Large intestine (tissue), 3 donors: ENCODE data around the gene SPAG9. TPM values are rescaled to one million over a fixed set of nuclear protein-coding genes. Genes with fewer than 3 reads are reported as not detected.
A peak's percentile ranks its signal among the peaks of the same experiment; 100 is the strongest.

Source experiments
- DNase-seq, 2 donors: peaks; one replicate each; pipeline versions ENCODE4 v3.0.0 to v3.0.0-alpha.2; 2013
- H3K27ac ChIP-seq: one replicate; pipeline ENCODE4 v1.5.1; 2013; ENCODE audit warnings: low read length
- H3K27me3 ChIP-seq: 2 replicates; pipeline ENCODE4 v1.6.1; 2013; ENCODE audit warnings: low read length; ENCODE audit not compliant: control insufficient read depth, insufficient read depth
- H3K36me3 ChIP-seq: 2 replicates; pipeline ENCODE4 v1.6.1; 2013; ENCODE audit warnings: low read length; ENCODE audit not compliant: control insufficient read depth, insufficient read depth
- H3K4me1 ChIP-seq: one replicate; pipeline ENCODE4 v1.6.1; 2013; ENCODE audit warnings: low read length; ENCODE audit not compliant: control insufficient read depth, insufficient read depth
- H3K4me3 ChIP-seq: one replicate; pipeline ENCODE4 v1.5.1; 2013; ENCODE audit warnings: low read length
- H3K9me3 ChIP-seq: one replicate; pipeline ENCODE4 v1.6.1; 2013; ENCODE audit warnings: mild to moderate bottlenecking, low read depth, low read length, moderate library complexity; ENCODE audit not compliant: control insufficient read depth
- WGBS: methylation state at CpG from one replicate; pipeline ENCODE4 v1.1.5; 2013; ENCODE audit warnings: low lambda C conversion rate; ENCODE audit not compliant: insufficient coverage; 5-methylcytosine and 5-hydroxymethylcytosine counted together
- polyA plus RNA-seq: library from polyadenylated mRNA; unstranded; fragments of 120-200 nt; gene quantifications from one replicate; pipeline ENCODE4 v1.2.1, GENCODE V29; 2013

Gene SPAG9
- polyA plus RNA-seq, 1 donor = 68.2 TPM

GRCh38 chr17:51155416-51155815, 34.7 kb upstream of the SPAG9 start:
- H3K4me1 ChIP-seq = no peaks in the 10 kb centered on the region
- no CpG with 5 or more reads among the region's 8 CpGs for WGBS

GRCh38 chr17:51154176-51154575, 33.5 kb upstream of the SPAG9 start:
- H3K27me3 ChIP-seq = no peaks in the 10 kb centered on the region
- DNase-seq = peak in 1 of 2 donors; percentile 26
- WGBS = no CpG with 5 or more reads among the region's 6 CpGs
- H3K27ac ChIP-seq = no peak overlapping the region
- H3K4me1 ChIP-seq = no peaks in the 10 kb centered on the region
- no peaks in the 10 kb centered on the region for H3K9me3 ChIP-seq
- H3K4me3 ChIP-seq = peak overlapping the region; percentile 83
- peaks cover 9% of the 10 kb centered on the region for H3K36me3 ChIP-seq

More at GRCh38 chr17:51155416-51155815, 34.7 kb upstream of the SPAG9 start:
- DNase-seq = no peak
- no peaks in the 10 kb centered on the region for H3K9me3 ChIP-seq
- H3K27ac ChIP-seq = no peak overlapping the region
- no peaks in the 10 kb centered on the region for H3K27me3 ChIP-seq
- H3K4me3 ChIP-seq = no peak overlapping the region
- peaks cover 13% of the 10 kb centered on the region for H3K36me3 ChIP-seq

GRCh38 chr17:51153210-51154072, 32.8 kb upstream of the SPAG9 start, which contains the start of gene NME1:
Gene NME1, plus strand, starts transcription at chr17:51153559. Its CDS starts 2,096 bp downstream, at chr17:51155655.
- Histone ChIP-seq H3K27me3 (no peaks in the 10 kb centered on the region), H3K4me1 (no peaks in the 10 kb centered on the region), H3K27ac (peak within 1 kb of the TSS; percentile 83), H3K9me3 (no peaks in the 10 kb centered on the region), H3K4me3 (peak within 1 kb of the TSS; percentile 83), H3K36me3 (peaks cover 9% of the 10 kb centered on the region)
- 0% methylated on average over 4 of the region's 60 CpGs for WGBS
- DNase-seq = peak; percentile 99

GRCh38 chr17:51152766-51153209, 32.1 kb upstream of the SPAG9 start:
- Histone ChIP-seq H3K4me1 (no peaks in the 10 kb centered on the region), H3K9me3 (no peaks in the 10 kb centered on the region), H3K36me3 (peaks cover 8% of the 10 kb centered on the region), H3K27me3 (no peaks in the 10 kb centered on the region), H3K27ac (peak overlapping the region; percentile 83), H3K4me3 (peak overlapping the region; percentile 32)
- 31% methylated on average over 2 of the region's 8 CpGs for WGBS
- no peak for DNase-seq

GRCh38 chr17:51150932-51151331, 30.3 kb upstream of the SPAG9 start:
- DNase-seq = no peak
- Histone ChIP-seq H3K4me1 (peaks cover 8% of the 10 kb centered on the region), H3K36me3 (no peaks in the 10 kb centered on the region), H3K9me3 (no peaks in the 10 kb centered on the region), H3K27me3 (no peaks in the 10 kb centered on the region), H3K4me3 (no peak overlapping the region), H3K27ac (no peak overlapping the region)
- WGBS = 69% methylated on average over 2 of the region's 5 CpGs

- H3K4me3 ChIP-seq = no peak overlapping the region
- no CpG with 5 or more reads among the region's 2 CpGs for WGBS
- no peak overlapping the region for H3K27ac ChIP-seq
- H3K4me1 ChIP-seq = peaks cover 19% of the 10 kb centered on the region
- H3K36me3 ChIP-seq = no peaks in the 10 kb centered on the region
- H3K27me3 ChIP-seq = no peaks in the 10 kb centered on the region
- DNase-seq = no peak
- H3K9me3 ChIP-seq = no peaks in the 10 kb centered on the region
These were observed 28.5 kb upstream of the SPAG9 start for GRCh38 chr17:51149163-51149562.

GRCh38 chr17:51147650-51148049, 27.0 kb upstream of the SPAG9 start:
- Histone ChIP-seq H3K9me3 (no peaks in the 10 kb centered on the region), H3K4me3 (no peak overlapping the region), H3K4me1 (peaks cover 25% of the 10 kb centered on the region), H3K27me3 (no peaks in the 10 kb centered on the region), H3K36me3 (no peaks in the 10 kb centered on the region), H3K27ac (no peak overlapping the region)
- WGBS = no CpG with 5 or more reads among the region's 4 CpGs
- no peak for DNase-seq

- DNase-seq = peak in 1 of 2 donors; percentile 35
- peak overlapping the region; percentile 29 for H3K27ac ChIP-seq
- WGBS = no CpG with 5 or more reads among the region's 6 CpGs
These were observed 23.8 kb upstream of the SPAG9 start for GRCh38 chr17:51144266-51145022.

GRCh38 chr17:51142597-51142996, 21.9 kb upstream of the SPAG9 start:
- Histone ChIP-seq H3K36me3 (no peaks in the 10 kb centered on the region), H3K9me3 (no peaks in the 10 kb centered on the region), H3K4me3 (no peak overlapping the region), H3K27ac (no peak overlapping the region), H3K27me3 (no peaks in the 10 kb centered on the region), H3K4me1 (peaks cover 40% of the 10 kb centered on the region)
- no peak for DNase-seq
- 100% methylated on average over 2 of the region's 2 CpGs for WGBS

More at GRCh38 chr17:51144266-51145022, 23.8 kb upstream of the SPAG9 start:
- peaks cover 36% of the 10 kb centered on the region for H3K4me1 ChIP-seq
- H3K4me3 ChIP-seq = no peak overlapping the region
- H3K9me3 ChIP-seq = no peaks in the 10 kb centered on the region
- H3K36me3 ChIP-seq = no peaks in the 10 kb centered on the region
- H3K27me3 ChIP-seq = no peaks in the 10 kb centered on the region

- Histone ChIP-seq H3K4me1 (peaks cover 31% of the 10 kb centered on the region), H3K9me3 (no peaks in the 10 kb centered on the region), H3K36me3 (no peaks in the 10 kb centered on the region), H3K27ac (no peak overlapping the region), H3K27me3 (no peaks in the 10 kb centered on the region), H3K4me3 (no peak overlapping the region)
- WGBS = no CpG with 5 or more reads among the region's 3 CpGs
- no peak for DNase-seq
These were observed 15.3 kb upstream of the SPAG9 start for GRCh38 chr17:51135956-51136355.
